Panc1 (cell line): ENCODE measurements around the gene GPM6B.

ENCODE experiments used
- CTCF ChIP-seq: fragments of 450-650 bp; IDR thresholded peaks from 2 replicates; pipeline ENCODE4 v1.5.1; 2017; ENCODE audit warnings: mild to moderate bottlenecking
- POLR2AphosphoS5 ChIP-seq: IDR thresholded peaks from 2 replicates; pipeline ENCODE4 v1.6.1; 2012; ENCODE audit warnings: mild to moderate bottlenecking, low read depth, low read length, moderate library complexity
- TF ChIP-seq, protein P1 (sequence below), 2 experiments: IDR thresholded peaks; 2 replicates each; pipeline ENCODE4 v1.6.1; 2011 to 2012; ENCODE audit warnings: low read depth in 2 of 2, control low read depth in 1 of 2, low read length in 1 of 2, mild to moderate bottlenecking in 1 of 2, moderate library complexity in 1 of 2; ENCODE audit not compliant: insufficient read depth in 1 of 2

GRCh38 chrX:13824746-13825145, 7.9 kb upstream of the GPM6B start:
- no peak for TF ChIP-seq POLR2AphosphoS5
- TF ChIP-seq CTCF: no peak
- TF ChIP-seq, protein P1, sequence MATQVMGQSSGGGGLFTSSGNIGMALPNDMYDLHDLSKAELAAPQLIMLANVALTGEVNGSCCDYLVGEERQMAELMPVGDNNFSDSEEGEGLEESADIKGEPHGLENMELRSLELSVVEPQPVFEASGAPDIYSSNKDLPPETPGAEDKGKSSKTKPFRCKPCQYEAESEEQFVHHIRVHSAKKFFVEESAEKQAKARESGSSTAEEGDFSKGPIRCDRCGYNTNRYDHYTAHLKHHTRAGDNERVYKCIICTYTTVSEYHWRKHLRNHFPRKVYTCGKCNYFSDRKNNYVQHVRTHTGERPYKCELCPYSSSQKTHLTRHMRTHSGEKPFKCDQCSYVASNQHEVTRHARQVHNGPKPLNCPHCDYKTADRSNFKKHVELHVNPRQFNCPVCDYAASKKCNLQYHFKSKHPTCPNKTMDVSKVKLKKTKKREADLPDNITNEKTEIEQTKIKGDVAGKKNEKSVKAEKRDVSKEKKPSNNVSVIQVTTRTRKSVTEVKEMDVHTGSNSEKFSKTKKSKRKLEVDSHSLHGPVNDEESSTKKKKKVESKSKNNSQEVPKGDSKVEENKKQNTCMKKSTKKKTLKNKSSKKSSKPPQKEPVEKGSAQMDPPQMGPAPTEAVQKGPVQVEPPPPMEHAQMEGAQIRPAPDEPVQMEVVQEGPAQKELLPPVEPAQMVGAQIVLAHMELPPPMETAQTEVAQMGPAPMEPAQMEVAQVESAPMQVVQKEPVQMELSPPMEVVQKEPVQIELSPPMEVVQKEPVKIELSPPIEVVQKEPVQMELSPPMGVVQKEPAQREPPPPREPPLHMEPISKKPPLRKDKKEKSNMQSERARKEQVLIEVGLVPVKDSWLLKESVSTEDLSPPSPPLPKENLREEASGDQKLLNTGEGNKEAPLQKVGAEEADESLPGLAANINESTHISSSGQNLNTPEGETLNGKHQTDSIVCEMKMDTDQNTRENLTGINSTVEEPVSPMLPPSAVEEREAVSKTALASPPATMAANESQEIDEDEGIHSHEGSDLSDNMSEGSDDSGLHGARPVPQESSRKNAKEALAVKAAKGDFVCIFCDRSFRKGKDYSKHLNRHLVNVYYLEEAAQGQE (IDR thresholded peaks at IDR 0.05; ENCODE audit: insufficient read depth in 1 of 2, low read depth in 2 of 2, low read length in 1 of 2): no peak
